H9 (cell line): Measurements from ENCODE around the gene KLHDC9. TPM values are rescaled to one million over a fixed set of nuclear protein-coding genes. Genes with fewer than 3 reads are reported as not detected.

Source experiments
- DNase-seq: peaks from one replicate; pipeline ENCODE4 v3.0.0-alpha.2; 2017
- H2AFZ ChIP-seq: one replicate; pipeline ENCODE4 v1.6.1; 2013; ENCODE audit warnings: mild to moderate bottlenecking, low read length, control low read depth, moderate library complexity
- H2AK5ac ChIP-seq: 2 replicates; pipeline ENCODE4 v1.6.1; 2013; ENCODE audit warnings: low read length, control low read depth, mixed read lengths; ENCODE audit not compliant: insufficient read length
- H2BK120ac ChIP-seq: one replicate; pipeline ENCODE4 v1.6.1; 2013; ENCODE audit warnings: low read depth, mild to moderate bottlenecking, low read length, control low read depth, inconsistent platforms; ENCODE audit not compliant: poor library complexity, severe bottlenecking
- H2BK12ac ChIP-seq: 2 replicates; pipeline ENCODE4 v1.6.1; 2013; ENCODE audit warnings: low read length, control low read depth, mixed read lengths, low read depth; ENCODE audit not compliant: insufficient read length
- H2BK15ac ChIP-seq: 2 replicates; pipeline ENCODE4 v1.6.1; 2013; ENCODE audit warnings: low read depth, low read length, control low read depth
- H2BK20ac ChIP-seq: one replicate; pipeline ENCODE4 v1.6.1; 2013; ENCODE audit warnings: low read depth, mild to moderate bottlenecking, low read length, control low read depth, inconsistent platforms; ENCODE audit not compliant: poor library complexity, severe bottlenecking
- H2BK5ac ChIP-seq: 2 replicates; pipeline ENCODE4 v1.6.1; 2013; ENCODE audit warnings: low read length, control low read depth, mixed read lengths; ENCODE audit not compliant: insufficient read length
- H3K14ac ChIP-seq: 2 replicates; pipeline ENCODE4 v1.6.1; 2013; ENCODE audit warnings: low read length, control low read depth; ENCODE audit not compliant: insufficient read depth
- H3K18ac ChIP-seq: 2 replicates; pipeline ENCODE4 v1.6.1; 2013; ENCODE audit warnings: low read depth, mild to moderate bottlenecking, mixed read lengths, low read length, control low read depth; ENCODE audit not compliant: insufficient read length
- H3K23ac ChIP-seq: 2 replicates; pipeline ENCODE4 v1.6.1; 2013; ENCODE audit warnings: low read length, control low read depth, mixed read lengths, low read depth; ENCODE audit not compliant: insufficient read length
- H3K23me2 ChIP-seq: 2 replicates; pipeline ENCODE4 v1.6.1; 2013; ENCODE audit warnings: low read depth, mild to moderate bottlenecking, mixed read lengths, low read length, control low read depth; ENCODE audit not compliant: insufficient read length, poor library complexity, severe bottlenecking
- H3K27ac ChIP-seq: 2 replicates; pipeline ENCODE4 v1.5.1; 2013; ENCODE audit warnings: low read length, control low read depth, mixed read lengths, low read depth; ENCODE audit not compliant: insufficient read length
- H3K27me3 ChIP-seq: 2 replicates; pipeline ENCODE4 v1.6.1; 2013; ENCODE audit warnings: low read length, control low read depth, inconsistent platforms; ENCODE audit not compliant: insufficient read depth
- H3K4ac ChIP-seq: 2 replicates; pipeline ENCODE4 v1.6.1; 2013; ENCODE audit warnings: low read depth, mild to moderate bottlenecking, control low read depth, inconsistent platforms, low read length, moderate library complexity
- H3K4me1 ChIP-seq: 2 replicates; pipeline ENCODE4 v1.6.1; 2013; ENCODE audit warnings: low read length, control low read depth, inconsistent platforms; ENCODE audit not compliant: insufficient read depth
- H3K4me2 ChIP-seq: 2 replicates; pipeline ENCODE4 v1.6.1; 2013; ENCODE audit warnings: low read length, control low read depth, mixed read lengths; ENCODE audit not compliant: insufficient read length, insufficient read depth
- H3K56ac ChIP-seq: 2 replicates; pipeline ENCODE4 v1.6.1; 2013; ENCODE audit warnings: low read depth, mild to moderate bottlenecking, mixed read lengths, low read length, control low read depth; ENCODE audit not compliant: insufficient read length
- H3K79me1 ChIP-seq: 2 replicates; pipeline ENCODE4 v1.6.1; 2013; ENCODE audit warnings: low read depth, mild to moderate bottlenecking, moderate library complexity, low read length, control low read depth, inconsistent platforms; ENCODE audit not compliant: insufficient read depth, poor library complexity, severe bottlenecking
- H3K79me2 ChIP-seq: 2 replicates; pipeline ENCODE4 v1.6.1; 2013; ENCODE audit warnings: low read length, control low read depth, inconsistent platforms; ENCODE audit not compliant: insufficient read depth
- H3K9ac ChIP-seq: 2 replicates; pipeline ENCODE4 v1.6.1; 2013; ENCODE audit warnings: low read length, control low read depth, mixed read lengths; ENCODE audit not compliant: insufficient read length; ENCODE audit errors: extremely low read depth
- H3K9me3 ChIP-seq: one replicate; pipeline ENCODE4 v1.6.1; 2013; ENCODE audit warnings: low read depth, low read length, inconsistent platforms; ENCODE audit not compliant: control insufficient read depth
- H3T11ph ChIP-seq: one replicate; pipeline ENCODE4 v1.6.1; 2013; ENCODE audit warnings: mild to moderate bottlenecking, low read length, control low read depth, inconsistent platforms
- H4K20me1 ChIP-seq: one replicate; pipeline ENCODE4 v1.6.1; 2013; ENCODE audit not compliant: control insufficient read depth, insufficient read length, insufficient read depth
- H4K5ac ChIP-seq: 2 replicates; pipeline ENCODE4 v1.6.1; 2013; ENCODE audit warnings: low read depth, mild to moderate bottlenecking, mixed read lengths, low read length, control low read depth; ENCODE audit not compliant: insufficient read length
- H4K8ac ChIP-seq: replicated peaks from 2 replicates; pipeline ENCODE4 v1.6.1; 2013; ENCODE audit warnings: low read length, control low read depth, mixed read lengths, low read depth; ENCODE audit not compliant: insufficient read length
- H4K91ac ChIP-seq: 2 replicates; pipeline ENCODE4 v1.6.1; 2013; ENCODE audit warnings: low read depth, mild to moderate bottlenecking, moderate library complexity, mixed read lengths, low read length, control low read depth; ENCODE audit not compliant: insufficient read length
- H3K27ac Mint-ChIP-seq, 3 experiments: 2 replicates in 2 of 3; 3 replicates in 1 of 3; pipeline ENCODE4 v1.8.0; 2020 to 2021; ENCODE audit warnings: mixed read lengths in 3 of 3, mild to moderate bottlenecking in 1 of 3, moderate library complexity in 1 of 3
- H3K27me3 Mint-ChIP-seq: 2 replicates; pipeline ENCODE4 v1.8.0; 2021; ENCODE audit warnings: low read depth, mild to moderate bottlenecking, moderate library complexity, mixed read lengths
- H3K36me3 Mint-ChIP-seq, 3 experiments: 2 replicates in 2 of 3; 3 replicates in 1 of 3; pipeline ENCODE4 v1.8.0; 2020 to 2021; ENCODE audit warnings: low read depth in 3 of 3, mixed read lengths in 3 of 3; ENCODE audit not compliant: insufficient read depth in 1 of 3
- H3K4me1 Mint-ChIP-seq, 2 experiments: 2 replicates each; pipeline ENCODE4 v1.8.0; 2020; ENCODE audit warnings: mixed read lengths in 2 of 2
- H3K4me3 Mint-ChIP-seq, 2 experiments: 2 replicates in 1 of 2; 3 replicates in 1 of 2; pipeline ENCODE4 v1.8.0; 2020 to 2021; ENCODE audit warnings: mild to moderate bottlenecking in 2 of 2, mixed read lengths in 2 of 2, moderate library complexity in 1 of 2
- H3K9me3 Mint-ChIP-seq, 2 experiments: 2 replicates in 1 of 2; 3 replicates in 1 of 2; pipeline ENCODE4 v1.8.0; 2020; ENCODE audit warnings: mild to moderate bottlenecking in 2 of 2, mixed read lengths in 2 of 2, moderate library complexity in 1 of 2
- WGBS: extraction: QIAGEN DNeasy Blood & Tissue Kit; methylation state at CpG from one replicate; pipeline ENCODE4 v1.1.7; 2013; ENCODE audit warnings: missing lambda C conversion rate, low lambda C conversion rate, mixed read lengths; ENCODE audit not compliant: insufficient read length; ENCODE audit errors: extremely low coverage; 5-methylcytosine and 5-hydroxymethylcytosine counted together
- total RNA-seq: library from RNA; stranded (reverse); gene quantifications from 2 replicates; pipeline ENCODE4 v1.2.1, GENCODE V29; 2021
- TF ChIP-seq, protein P1 (sequence below): fragments of 200-600 bp; sonication (generic); conservative IDR thresholded peaks from 3 replicates; pipeline ENCODE4 v1.8.0; 2021; ENCODE audit warnings: antibody characterized with exemption, mild to moderate bottlenecking

Gene KLHDC9
- total RNA-seq, 1 experiment from 2014 or later, result 6.6 TPM

DNA sequence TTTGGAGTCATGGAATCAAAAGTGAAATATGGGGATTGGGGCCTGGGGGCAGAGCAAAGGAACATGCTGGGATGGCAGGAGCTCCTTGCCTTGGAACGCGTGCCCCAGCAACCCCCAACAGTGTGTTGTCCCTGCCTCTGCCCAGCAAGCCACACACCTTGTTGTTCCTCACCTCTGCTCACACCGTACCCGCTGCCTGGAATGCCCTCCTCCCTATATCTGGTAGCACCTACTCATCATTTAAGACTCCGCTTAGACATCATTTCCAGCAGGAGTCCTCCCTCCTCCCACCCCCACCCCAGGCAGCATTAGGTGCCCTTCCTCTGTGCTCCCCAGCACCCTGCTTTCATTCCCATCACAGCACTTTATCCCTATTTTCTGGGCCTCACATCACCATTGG is 16.6 kb upstream of the KLHDC9 start:
- peaks cover 48% of the 10 kb centered on the region in 2 experiments for H3K4me1 Mint-ChIP-seq
- no peaks in the 10 kb centered on the region for H3K23me2 ChIP-seq

More for the DNA sequence above, 16.6 kb upstream of the KLHDC9 start:
- Histone ChIP-seq H3K27ac (no peak overlapping the region), H3K18ac (no peak overlapping the region), H3K9ac (no peak overlapping the region), H2BK120ac (no peak overlapping the region), H3K9me3 (no peaks in the 10 kb centered on the region), H3K79me2 (no peaks in the 10 kb centered on the region), H2BK15ac (no peak overlapping the region), H3K4me2 (no peak overlapping the region), H3K56ac (no peak overlapping the region), H3K4me1 (no peaks in the 10 kb centered on the region), H2AFZ (no peak overlapping the region), H3K4ac (no peak overlapping the region), H2AK5ac (no peak overlapping the region), H2BK12ac (no peak overlapping the region), H3T11ph (no peak overlapping the region), H4K91ac (no peak overlapping the region), H2BK20ac (no peak overlapping the region), H4K5ac (no peak overlapping the region), H3K14ac (no peak overlapping the region), H4K8ac (no peak overlapping the region), H2BK5ac (no peak overlapping the region), H3K27me3 (no peaks in the 10 kb centered on the region), H3K23ac (no peak overlapping the region), H4K20me1 (no peaks in the 10 kb centered on the region), H3K79me1 (no peaks in the 10 kb centered on the region)
- Mint-ChIP-seq H3K27me3 (no peaks in the 10 kb centered on the region; the same call in 1 of the 2 replicates), H3K9me3 (no peaks in the 10 kb centered on the region), H3K36me3 (no peaks in the 10 kb centered on the region), H3K27ac (no peak overlapping the region), H3K4me3 (no peak overlapping the region)
- TF ChIP-seq, protein P1, sequence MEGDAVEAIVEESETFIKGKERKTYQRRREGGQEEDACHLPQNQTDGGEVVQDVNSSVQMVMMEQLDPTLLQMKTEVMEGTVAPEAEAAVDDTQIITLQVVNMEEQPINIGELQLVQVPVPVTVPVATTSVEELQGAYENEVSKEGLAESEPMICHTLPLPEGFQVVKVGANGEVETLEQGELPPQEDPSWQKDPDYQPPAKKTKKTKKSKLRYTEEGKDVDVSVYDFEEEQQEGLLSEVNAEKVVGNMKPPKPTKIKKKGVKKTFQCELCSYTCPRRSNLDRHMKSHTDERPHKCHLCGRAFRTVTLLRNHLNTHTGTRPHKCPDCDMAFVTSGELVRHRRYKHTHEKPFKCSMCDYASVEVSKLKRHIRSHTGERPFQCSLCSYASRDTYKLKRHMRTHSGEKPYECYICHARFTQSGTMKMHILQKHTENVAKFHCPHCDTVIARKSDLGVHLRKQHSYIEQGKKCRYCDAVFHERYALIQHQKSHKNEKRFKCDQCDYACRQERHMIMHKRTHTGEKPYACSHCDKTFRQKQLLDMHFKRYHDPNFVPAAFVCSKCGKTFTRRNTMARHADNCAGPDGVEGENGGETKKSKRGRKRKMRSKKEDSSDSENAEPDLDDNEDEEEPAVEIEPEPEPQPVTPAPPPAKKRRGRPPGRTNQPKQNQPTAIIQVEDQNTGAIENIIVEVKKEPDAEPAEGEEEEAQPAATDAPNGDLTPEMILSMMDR, result no peak
- no CpG with 5 or more reads among the region's 5 CpGs for WGBS
- DNase-seq, result no peak
